ENCODE data around the gene SMTN.
A peak's percentile ranks its signal among the peaks of the same experiment; 100 is the strongest.
"Not testable (repeated sequence)": the region's sequence is repeated elsewhere in the genome, so short reads cannot be mapped to it uniquely, and the experiment has no call there.

Gene SMTN

DNA sequence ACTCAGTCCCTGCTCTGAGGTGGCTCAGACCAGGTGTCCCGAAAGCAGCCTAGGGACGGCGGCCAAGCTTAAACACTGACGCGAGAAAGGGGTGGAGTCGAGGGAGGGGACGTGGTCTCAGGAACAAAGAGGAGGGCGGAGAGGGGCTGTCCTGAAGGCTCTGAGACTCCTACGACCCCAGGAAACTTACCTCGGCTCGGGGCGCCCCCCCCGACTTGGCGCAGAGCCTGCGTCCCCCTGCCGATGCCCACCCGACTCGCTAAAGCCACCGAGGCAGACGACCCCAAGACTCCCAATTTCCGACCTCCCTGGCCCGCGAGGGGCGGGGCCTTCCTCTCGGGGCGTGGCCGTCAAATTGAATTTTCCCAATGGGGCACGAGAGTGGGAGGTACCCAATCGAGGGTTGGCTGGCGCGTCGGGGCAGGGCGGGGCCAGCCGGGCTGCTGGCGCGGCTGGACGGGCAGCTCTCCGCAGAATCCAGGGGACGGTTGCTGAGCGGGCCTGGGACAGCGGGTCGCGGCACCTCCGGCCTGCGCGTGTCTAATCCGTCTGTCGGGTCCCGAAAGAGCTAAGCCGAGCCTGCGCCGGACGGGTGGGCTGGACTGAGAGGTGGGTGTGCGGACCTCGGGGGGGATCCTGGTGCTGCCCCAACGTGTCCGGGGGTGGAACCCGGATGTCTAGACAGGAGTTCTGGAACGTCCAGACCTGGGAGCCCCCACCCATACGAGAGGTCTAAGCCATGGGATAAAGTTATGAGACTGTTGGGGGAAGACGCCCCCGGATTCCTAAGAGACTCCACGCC, at the start of gene SMTN:
SMTN (plus strand) TSS at position 471 of the 802 bp plus-strand sequence. CDS start 1,941 bp downstream, outside the sequence.
- peak; percentile 75 for DNase-seq

DNA sequence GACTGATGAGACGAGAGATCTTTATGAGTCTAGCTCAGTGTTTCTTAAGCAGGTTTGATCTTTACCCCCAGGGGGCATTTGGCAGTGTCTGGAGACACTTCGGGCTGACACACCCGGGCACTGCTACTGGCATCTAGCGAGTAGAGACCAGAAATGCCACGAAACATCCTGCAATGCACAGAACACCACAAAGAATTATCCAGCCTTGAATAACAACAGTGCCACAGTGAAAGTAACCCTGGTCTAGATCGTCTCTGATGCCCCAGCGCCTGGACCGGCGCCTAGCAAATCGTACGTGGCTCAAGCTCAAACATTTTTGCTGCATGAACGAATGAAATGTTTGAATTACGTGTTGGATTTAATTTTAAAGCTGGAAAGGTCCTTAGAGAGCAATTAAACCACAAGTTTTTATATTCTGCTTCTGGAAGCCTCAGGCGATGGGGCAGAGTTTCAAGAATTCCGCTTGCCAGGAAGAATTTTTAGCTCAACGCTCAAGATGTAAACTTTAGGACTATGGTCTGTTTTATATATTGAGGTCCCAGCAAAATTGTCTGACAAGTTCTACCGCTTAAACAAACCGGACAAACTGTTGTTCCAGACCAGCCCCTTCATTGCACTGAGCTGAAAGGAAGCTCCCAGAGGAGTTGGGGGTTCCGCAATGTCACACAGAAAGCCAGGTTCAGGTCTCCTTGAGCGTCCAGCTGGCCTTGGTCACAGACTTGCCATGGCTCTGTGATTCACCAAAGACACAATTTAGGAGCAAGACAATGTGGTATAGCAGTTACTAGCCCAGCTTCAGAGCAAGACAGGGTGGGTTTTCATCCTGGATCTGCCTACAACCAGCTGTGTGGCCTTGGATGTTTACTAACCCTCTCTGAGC, 44.2 kb upstream of the SMTN start:
- DNase-seq = no peak

- DNase-seq = no peak
Measured at GRCh38 chr22:31038686-31039085, 42.4 kb upstream of the SMTN start.

- no peak for DNase-seq
Measured at GRCh38 chr22:31039393-31039792, 41.7 kb upstream of the SMTN start.

DNA sequence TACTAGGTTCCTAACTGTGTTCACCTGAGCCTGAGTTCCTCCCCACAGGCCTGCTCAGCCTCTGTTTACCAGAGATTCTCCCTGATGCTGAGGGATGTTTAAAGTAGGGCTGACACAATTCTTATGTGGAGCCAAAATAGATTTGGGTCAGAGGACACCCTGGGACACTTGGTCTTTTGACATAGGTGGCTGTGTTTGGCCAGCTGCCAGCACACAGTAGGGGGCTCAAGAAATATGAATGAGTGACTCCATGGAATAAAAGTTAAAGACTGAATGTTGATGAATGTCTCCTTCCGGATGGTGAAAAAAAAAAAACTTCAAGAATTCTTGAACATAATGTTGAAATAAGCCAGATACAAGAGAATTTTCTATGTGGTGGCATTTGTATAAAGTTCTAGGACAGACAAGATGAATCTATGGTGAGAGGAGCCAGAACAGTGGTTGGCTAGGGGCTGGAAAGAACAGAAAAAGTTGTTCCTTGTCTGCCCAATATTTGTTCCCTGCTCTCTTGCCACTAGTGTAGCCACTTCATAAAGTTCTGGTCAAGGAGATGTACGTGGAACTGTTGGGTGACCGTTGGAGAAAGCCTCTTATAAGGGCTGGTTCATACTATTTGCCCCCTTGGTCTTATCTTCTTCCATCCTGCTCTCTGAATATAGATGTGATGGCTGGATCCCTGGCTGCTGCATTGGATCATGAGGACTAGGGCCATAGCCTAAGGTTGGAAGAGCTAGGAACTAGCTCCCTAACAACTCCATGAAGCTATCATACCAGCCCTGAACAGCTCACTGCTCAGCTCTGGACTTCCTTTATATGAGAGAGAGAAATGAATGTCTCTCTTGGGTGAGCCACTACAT, 40.3 kb upstream of the SMTN start:
- no peak for DNase-seq

GRCh38 chr22:31044262-31044861, 36.8 kb upstream of the SMTN start:
- DNase-seq = no peak

DNA sequence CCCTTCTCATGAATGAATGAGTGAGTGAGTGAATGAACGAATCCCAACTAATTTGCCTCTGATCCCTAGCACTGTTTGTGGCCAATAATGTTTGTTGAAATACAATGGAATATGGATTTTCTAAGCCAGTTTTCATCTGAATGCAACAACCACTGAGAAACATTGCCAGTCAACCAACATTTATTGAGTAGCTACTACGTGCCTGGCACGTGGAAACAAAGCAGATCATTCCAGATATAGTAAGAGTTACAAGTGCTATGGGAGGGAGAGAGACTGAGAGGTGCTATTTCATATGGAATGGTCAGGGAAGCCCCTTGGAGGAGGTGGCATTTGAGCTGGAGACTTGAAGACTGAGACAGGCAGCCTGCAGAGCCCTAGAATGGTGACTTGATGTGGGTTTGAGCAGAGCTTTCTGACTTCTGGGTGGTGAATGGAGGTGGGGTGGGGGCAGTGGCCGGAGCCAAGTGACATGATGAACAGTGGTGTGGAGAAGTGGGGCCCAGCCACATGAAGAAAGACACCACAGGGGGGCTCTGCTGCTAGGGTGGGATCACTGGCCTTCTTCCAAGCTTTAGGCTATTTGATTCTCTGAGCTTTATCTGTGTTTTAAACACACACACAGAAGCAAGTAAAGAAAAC, 35.1 kb upstream of the SMTN start:
- no peak for DNase-seq

DNA sequence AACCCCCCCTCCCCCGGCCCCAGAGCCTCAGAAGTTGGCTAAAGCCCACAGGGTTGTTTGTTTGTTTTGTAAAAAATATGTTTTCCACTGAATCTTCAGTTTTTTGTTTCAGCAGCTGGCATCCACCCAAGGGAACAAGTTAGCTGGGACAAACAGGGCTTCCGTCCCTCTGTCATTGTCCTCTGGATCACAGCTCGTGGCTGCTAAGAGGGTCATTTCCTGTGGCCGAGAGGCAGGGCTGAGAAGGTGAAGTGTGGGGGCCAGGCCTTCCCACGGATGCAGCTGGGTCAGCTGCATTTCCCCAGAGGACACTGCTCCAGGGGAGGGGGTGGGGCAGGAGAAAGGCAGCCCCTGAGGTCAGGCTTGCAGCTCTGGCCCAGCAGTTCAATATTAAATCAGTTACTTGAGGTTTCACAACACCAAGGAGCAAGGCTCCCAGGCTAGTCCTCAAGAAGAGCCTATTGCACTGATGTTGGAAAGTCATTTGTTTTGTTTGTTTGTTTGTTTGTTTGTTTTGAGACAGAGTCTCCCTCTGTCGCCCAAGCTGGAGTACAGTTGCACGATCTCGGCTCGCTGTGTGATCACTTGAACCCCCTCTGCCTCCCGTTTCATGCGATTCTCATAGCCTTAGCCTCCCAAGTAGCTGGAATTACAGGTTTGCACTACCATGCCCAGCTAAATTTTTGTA, 34.4 kb upstream of the SMTN start:
- DNase-seq = no peak

DNA sequence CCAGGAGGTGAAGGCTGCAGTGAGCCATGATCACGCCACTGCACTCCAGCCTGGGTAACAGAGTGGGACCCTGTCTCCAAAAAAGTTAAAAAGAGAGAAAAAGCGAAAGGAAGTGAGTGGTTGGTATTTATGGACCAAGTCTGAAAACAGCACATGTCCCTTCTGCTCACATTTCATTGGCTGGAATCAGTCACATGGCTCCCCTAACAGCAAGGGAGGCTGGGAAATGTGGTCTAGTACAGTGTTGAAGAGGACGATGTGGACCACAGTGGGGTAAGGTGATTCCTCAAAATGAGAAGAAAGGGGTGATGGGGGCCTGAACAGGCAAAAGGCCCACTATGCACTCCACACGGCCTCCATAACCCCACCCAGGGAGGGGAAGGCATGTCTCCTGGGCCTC, 32.5 kb upstream of the SMTN start:
- DNase-seq = no peak

DNA sequence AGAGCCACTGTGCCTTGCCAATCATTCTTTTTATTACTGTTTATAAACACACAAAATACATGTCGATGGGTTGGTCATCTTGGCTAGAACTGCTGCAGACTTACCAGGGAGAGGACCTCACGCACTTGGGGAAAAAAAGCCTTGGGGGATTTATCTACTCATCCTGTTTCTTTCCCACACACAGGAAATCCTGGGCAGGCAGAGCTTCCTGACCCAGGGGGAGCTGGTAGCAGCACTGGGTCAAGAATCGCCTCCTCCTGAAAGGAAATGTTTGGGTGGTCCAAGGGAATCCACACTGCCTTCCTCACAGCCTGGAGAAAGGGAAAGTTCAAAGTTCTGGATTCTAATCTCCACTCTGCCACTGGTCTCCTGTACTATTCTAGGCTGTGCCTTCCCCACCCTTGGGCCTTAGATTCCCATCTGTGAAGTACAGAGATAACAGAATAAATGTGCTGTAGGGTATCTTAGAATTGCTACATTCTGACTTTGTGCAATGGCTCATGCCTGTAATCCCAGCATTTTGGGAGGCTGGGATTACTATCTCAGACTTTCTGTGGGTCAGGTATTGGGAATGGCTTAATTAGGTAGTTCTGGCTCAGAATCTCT, 31.2 kb upstream of the SMTN start:
- no peak for DNase-seq

DNA sequence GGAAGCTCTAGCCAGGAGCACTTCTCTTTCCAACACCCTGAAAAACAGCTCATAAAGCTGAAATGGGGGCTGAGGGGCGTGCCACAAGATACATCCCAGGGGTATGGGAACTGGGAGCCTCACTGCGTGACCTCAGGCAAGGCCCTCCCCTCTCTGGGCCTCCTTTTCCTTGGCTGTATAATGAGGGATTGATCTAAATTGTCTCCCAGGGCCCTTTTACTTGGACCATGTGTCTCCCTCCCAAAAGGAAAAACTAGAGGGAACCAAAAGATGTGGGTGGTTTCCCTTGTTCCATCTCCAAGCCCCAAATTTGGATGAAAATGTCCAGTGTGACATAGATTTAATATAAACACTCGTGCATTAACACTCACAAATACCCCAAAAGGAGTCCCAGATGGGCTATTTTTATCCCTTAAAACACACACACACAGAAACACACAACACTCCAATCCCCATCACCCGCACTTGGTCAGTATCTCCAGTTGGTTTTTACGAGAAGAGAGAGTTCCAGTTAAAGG, 25.9 kb upstream of the SMTN start:
- DNase-seq = no peak

- DNase-seq = no peak
Measured at GRCh38 chr22:31055635-31056159, 25.4 kb upstream of the SMTN start.

DNA sequence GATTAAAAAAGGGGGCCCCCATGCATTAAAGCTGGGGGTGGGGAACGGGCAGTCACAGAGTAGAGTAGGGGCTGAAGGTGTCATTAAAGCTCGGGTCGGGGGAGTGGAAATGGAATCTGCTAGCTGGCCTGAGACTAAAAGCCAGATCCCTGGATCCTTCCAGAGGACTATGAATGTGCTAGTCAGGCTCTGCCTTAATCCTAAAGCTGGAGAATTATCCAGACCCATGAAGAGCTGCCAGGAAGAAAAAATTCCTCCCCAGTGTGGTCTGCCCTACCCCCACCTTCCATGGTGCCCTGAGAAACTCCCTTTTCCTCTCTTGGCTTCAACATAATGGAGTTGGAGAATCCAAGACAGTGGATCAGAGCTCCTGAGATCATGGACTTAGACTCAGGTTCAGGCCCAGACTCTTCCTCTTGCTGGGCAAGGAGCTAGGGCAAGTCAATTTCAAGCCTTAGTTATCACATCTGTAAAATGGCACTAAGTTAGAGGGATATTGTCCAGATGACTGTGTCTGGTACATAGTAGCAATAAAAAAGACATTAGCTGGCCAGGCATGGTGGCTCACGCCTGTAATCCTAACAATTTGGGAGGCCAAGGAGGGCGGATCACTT, 24.0 kb upstream of the SMTN start:
- no peak for DNase-seq

DNA sequence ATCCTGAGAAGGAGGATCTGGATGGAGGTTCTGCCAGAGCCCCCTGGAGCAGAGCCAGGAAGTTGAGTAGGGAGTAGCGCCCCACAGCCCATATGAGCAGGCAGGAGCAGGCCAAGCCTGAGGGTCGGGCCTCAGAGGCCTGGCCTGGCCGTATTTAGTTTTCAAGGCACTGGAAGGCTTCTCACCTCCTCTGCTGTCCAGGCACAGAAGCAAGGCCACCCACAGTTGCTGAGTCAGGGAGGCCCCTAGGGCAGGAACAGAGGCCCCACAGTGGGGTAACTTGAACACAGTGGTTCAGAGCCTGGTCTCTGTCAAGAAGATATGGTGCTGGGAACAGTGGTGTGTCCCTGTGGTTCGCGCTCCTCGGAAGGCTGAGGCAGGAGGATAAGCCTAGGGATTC, 21.5 kb upstream of the SMTN start:
- not testable (repeated sequence) for DNase-seq

GRCh38 chr22:31062566-31063230, 18.4 kb upstream of the SMTN start:
- DNase-seq = no peak

DNA sequence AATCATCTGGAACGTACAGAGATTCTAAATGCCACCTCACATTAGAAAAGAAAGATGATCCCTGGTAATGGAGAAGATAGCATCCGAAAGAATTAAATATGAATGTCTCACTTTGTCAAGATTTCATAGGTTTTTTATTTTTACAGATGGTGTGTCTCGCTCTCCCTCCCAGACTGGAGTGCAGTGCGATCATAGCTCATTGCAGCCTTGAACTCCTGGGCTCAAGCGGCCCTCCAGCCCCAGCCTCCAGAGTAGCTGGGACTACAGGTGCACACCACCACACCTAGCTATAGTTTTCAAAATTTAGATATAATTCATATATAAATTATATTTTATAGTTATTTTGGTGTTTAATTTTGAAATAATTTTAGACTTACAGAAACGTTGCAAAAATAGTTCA, 16.7 kb upstream of the SMTN start:
- no peak for DNase-seq

GRCh38 chr22:31068970-31069369, 12.1 kb upstream of the SMTN start:
- DNase-seq = no peak

- DNase-seq = not testable (repeated sequence)
Measured at GRCh38 chr22:31069691-31070314, 11.3 kb upstream of the SMTN start.

DNA sequence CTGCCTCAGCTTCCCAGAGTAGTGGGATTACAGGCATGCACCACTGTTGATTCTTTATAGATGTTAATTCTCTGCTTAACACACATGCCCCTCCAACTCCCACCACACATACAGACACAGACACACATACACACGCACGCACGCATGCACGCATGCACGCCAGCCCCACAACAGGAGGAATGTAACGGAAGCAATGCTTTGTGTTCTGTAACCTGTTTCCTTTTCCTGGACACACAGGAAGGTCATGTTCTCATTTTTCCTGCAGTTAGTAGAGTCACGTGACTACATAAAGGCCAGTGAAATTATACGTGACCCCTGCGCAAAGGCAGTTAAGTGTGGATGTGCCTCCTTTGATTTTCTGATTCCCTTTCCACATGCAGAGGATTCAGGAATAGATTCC, 8.0 kb upstream of the SMTN start:
- DNase-seq = not testable (repeated sequence)

Data from KG1 (cell line).